HEK293 (cell line): ENCODE results near the gene COL25A1.

Experiments
- CTCF ChIA-PET: fragments of 350-600 bp; formaldehyde crosslinking; extraction: SDS; loops from one replicate; lab custom pipeline; 2021; ENCODE audit warnings: antibody characterized with exemption; lab: Yijun Ruan, JAX
- POLR2A ChIA-PET: fragments of 300-600 bp; formaldehyde crosslinking; extraction: SDS; loops from one replicate; lab custom pipeline; 2020; ENCODE audit warnings: antibody characterized with exemption, inconsistent platforms; lab: Yijun Ruan, JAX
- H3K27ac ChIP-seq: fragments of 200-500 bp; sonication (Bioruptor generic); 2 replicates; pipeline ENCODE4 v1.5.1; 2014; ENCODE audit warnings: low read depth, low read length, control low read depth, inconsistent platforms; ENCODE audit errors: extremely low read depth
- H3K36me3 ChIP-seq, 2 experiments: fragments of 200-500 bp in 1 of 2; sonication (Bioruptor generic) in 1 of 2; 1 replicate in 1 of 2; 2 replicates in 1 of 2; pipeline ENCODE4 v1.5.1; 2014 to 2017; ENCODE audit warnings: inconsistent platforms in 2 of 2, low read length in 2 of 2; ENCODE audit not compliant: control insufficient read depth in 2 of 2, insufficient read depth in 1 of 2
- H3K4me1 ChIP-seq: fragments of 200-500 bp; sonication (Bioruptor generic); 2 replicates; pipeline ENCODE4 v1.5.1; 2014; ENCODE audit warnings: mild to moderate bottlenecking, low read length, inconsistent platforms; ENCODE audit not compliant: control insufficient read depth, insufficient read depth
- H3K4me3 ChIP-seq: 2 replicates; pipeline ENCODE4 v1.5.1; 2011; ENCODE audit warnings: low read depth, mild to moderate bottlenecking, control low read depth, low read length, moderate library complexity
- H3K9me3 ChIP-seq: fragments of 200-500 bp; sonication (Bioruptor generic); 2 replicates; pipeline ENCODE4 v1.5.1; 2014; ENCODE audit warnings: low read depth, low read length, inconsistent platforms; ENCODE audit not compliant: control insufficient read depth, insufficient read depth
- GLI4 ChIP-seq: fragments of 450-650 bp; formaldehyde crosslinking; IDR thresholded peaks from 2 replicates; pipeline ENCODE4 v1.5.1; 2016; ENCODE audit warnings: missing biosample characterization, missing genetic modification characterization
- HOXA7 ChIP-seq: sonication (generic); formaldehyde crosslinking; IDR thresholded peaks from 2 replicates; pipeline ENCODE4 v1.8.1; 2022; ENCODE audit warnings: missing genetic modification reagents, borderline replicate concordance
- KLF7 ChIP-seq: fragments of 450-650 bp; formaldehyde crosslinking; IDR thresholded peaks from 2 replicates; pipeline ENCODE4 v1.5.1; 2016; ENCODE audit warnings: missing biosample characterization, missing genetic modification characterization, borderline replicate concordance
- ZNF174 ChIP-seq: fragments of 450-650 bp; formaldehyde crosslinking; IDR thresholded peaks from 2 replicates; pipeline ENCODE4 v1.5.0; 2017; ENCODE audit warnings: missing biosample characterization, mild to moderate bottlenecking, missing genetic modification characterization
- ZNF266 ChIP-seq: fragments of 450-650 bp; formaldehyde crosslinking; IDR thresholded peaks from 2 replicates; pipeline ENCODE4 v1.5.1; 2016; ENCODE audit warnings: missing biosample characterization, missing genetic modification characterization, low read depth
- ZNF350 ChIP-seq: fragments of 450-650 bp; formaldehyde crosslinking; IDR thresholded peaks from 2 replicates; pipeline ENCODE4 v1.5.0; 2017; ENCODE audit warnings: missing biosample characterization, mild to moderate bottlenecking, missing genetic modification characterization
- ZNF544 ChIP-seq: fragments of 450-650 bp; formaldehyde crosslinking; IDR thresholded peaks from 2 replicates; pipeline ENCODE4 v1.5.0; 2017; ENCODE audit warnings: missing biosample characterization, missing genetic modification characterization
- ZNF561 ChIP-seq: fragments of 450-650 bp; IDR thresholded peaks from 2 replicates; pipeline ENCODE4 v1.5.1; 2018; ENCODE audit warnings: missing biosample characterization, missing genetic modification characterization, borderline replicate concordance
- ZNF624 ChIP-seq: fragments of 450-650 bp; formaldehyde crosslinking; IDR thresholded peaks from 2 replicates; pipeline ENCODE4 v1.5.1; 2017; ENCODE audit warnings: missing biosample characterization, missing genetic modification characterization
- ZNF654 ChIP-seq: fragments of 450-650 bp; formaldehyde crosslinking; IDR thresholded peaks from 2 replicates; pipeline ENCODE4 v1.5.1; 2016; ENCODE audit warnings: low read depth, missing biosample characterization, missing genetic modification characterization
- ZNF785 ChIP-seq: fragments of 450-650 bp; formaldehyde crosslinking; IDR thresholded peaks from 2 replicates; pipeline ENCODE4 v1.5.1; 2016; ENCODE audit warnings: missing biosample characterization, missing genetic modification characterization
- TF ChIP-seq, protein P1 (sequence below): fragments of 450-650 bp; formaldehyde crosslinking; conservative IDR thresholded peaks from 2 replicates; pipeline ENCODE4 v1.5.1; 2016; ENCODE audit warnings: low read depth, missing biosample characterization, missing genetic modification characterization
- TF ChIP-seq, protein P2 (sequence below): fragments of 450-650 bp; formaldehyde crosslinking; IDR thresholded peaks from 2 replicates; pipeline ENCODE4 v1.5.1; 2017; ENCODE audit warnings: missing biosample characterization, missing genetic modification characterization
- TF ChIP-seq, protein P3 (sequence below): fragments of 450-650 bp; formaldehyde crosslinking; optimal IDR thresholded peaks from 2 replicates; pipeline ENCODE3; 2016; ENCODE audit warnings: missing biosample characterization, mild to moderate bottlenecking, missing genetic modification characterization
- TF ChIP-seq, protein P4 (sequence below): fragments of 450-650 bp; formaldehyde crosslinking; IDR thresholded peaks from 2 replicates; pipeline ENCODE4 v1.5.1; 2016; ENCODE audit warnings: missing biosample characterization, missing genetic modification characterization
- TF ChIP-seq, protein P5 (sequence below): fragments of 450-650 bp; formaldehyde crosslinking; IDR thresholded peaks from 2 replicates; pipeline ENCODE4 v1.5.1; 2016; ENCODE audit warnings: missing biosample characterization, missing genetic modification characterization
- TF ChIP-seq, protein P6 (sequence below): fragments of 450-650 bp; formaldehyde crosslinking; IDR thresholded peaks from 2 replicates; pipeline ENCODE4 v1.5.1; 2016; ENCODE audit warnings: missing biosample characterization, missing genetic modification characterization

The COL25A1 gene

DNA sequence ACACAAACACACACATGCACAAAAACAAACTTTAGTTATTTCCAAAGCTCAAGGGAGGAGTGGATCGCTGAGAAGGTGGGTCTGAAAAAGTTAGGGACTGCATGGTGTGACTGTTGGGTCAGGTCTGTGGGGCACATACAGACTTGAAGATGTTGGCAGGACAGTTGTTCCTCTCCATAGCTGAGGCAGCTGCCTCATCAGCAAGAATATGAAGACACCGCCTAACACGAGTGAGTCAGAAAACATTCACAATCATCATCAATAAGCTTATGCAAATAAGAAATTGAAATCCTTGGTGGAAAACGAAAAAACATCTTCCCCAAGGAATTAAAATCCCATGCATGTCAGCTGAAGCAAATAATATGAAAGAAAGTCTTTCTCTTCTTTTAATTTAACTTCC, 148.0 kb downstream of the COL25A1 start (continued):
- TF ChIP-seq, protein P1, sequence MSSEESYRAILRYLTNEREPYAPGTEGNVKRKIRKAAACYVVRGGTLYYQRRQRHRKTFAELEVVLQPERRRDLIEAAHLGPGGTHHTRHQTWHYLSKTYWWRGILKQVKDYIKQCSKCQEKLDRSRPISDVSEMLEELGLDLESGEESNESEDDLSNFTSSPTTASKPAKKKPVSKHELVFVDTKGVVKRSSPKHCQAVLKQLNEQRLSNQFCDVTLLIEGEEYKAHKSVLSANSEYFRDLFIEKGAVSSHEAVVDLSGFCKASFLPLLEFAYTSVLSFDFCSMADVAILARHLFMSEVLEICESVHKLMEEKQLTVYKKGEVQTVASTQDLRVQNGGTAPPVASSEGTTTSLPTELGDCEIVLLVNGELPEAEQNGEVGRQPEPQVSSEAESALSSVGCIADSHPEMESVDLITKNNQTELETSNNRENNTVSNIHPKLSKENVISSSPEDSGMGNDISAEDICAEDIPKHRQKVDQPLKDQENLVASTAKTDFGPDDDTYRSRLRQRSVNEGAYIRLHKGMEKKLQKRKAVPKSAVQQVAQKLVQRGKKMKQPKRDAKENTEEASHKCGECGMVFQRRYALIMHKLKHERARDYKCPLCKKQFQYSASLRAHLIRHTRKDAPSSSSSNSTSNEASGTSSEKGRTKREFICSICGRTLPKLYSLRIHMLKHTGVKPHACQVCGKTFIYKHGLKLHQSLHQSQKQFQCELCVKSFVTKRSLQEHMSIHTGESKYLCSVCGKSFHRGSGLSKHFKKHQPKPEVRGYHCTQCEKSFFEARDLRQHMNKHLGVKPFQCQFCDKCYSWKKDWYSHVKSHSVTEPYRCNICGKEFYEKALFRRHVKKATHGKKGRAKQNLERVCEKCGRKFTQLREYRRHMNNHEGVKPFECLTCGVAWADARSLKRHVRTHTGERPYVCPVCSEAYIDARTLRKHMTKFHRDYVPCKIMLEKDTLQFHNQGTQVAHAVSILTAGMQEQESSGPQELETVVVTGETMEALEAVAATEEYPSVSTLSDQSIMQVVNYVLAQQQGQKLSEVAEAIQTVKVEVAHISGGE (tag by site-specific recombination) = no peak
- TF ChIP-seq ZNF785 (tag by site-specific recombination) (no peak), ZNF174 (tag by site-specific recombination) (no peak)

DNA sequence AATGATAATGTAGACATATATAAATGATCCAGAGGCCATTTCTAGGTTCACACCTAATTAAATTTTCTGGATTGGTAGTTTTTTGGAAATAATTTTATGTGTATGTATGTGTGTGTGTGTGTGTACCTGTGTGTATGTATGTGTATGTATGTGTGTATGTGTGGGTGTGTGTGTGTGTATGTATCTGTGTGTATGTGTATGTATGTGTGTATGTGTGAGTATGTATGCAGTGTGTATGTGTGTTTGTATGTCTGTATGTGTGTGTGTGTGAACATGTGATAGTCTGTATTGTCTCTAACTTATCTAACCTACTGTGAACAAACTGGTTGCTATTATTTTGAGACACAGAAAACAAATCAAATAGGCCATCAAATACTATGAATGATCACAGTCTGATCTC, 152.6 kb downstream of the COL25A1 start:
- H3K4me1 ChIP-seq = peaks cover 2% of the 10 kb centered on the region; the same call in 1 of the 2 replicates
- H3K27ac ChIP-seq = no peak overlapping the region
- H3K4me3 ChIP-seq = no peak overlapping the region
- no peaks in the 10 kb centered on the region for H3K36me3 ChIP-seq
- CTCF ChIA-PET = no interaction called here
- POLR2A ChIA-PET = no interaction called here
- TF ChIP-seq ZNF654 (tag by site-specific recombination) = no peak
- TF ChIP-seq ZNF624 (tag by site-specific recombination) = no peak
- TF ChIP-seq, protein P2, sequence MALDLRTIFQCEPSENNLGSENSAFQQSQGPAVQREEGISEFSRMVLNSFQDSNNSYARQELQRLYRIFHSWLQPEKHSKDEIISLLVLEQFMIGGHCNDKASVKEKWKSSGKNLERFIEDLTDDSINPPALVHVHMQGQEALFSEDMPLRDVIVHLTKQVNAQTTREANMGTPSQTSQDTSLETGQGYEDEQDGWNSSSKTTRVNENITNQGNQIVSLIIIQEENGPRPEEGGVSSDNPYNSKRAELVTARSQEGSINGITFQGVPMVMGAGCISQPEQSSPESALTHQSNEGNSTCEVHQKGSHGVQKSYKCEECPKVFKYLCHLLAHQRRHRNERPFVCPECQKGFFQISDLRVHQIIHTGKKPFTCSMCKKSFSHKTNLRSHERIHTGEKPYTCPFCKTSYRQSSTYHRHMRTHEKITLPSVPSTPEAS (tag by site-specific recombination) = 0 out of 2 replicates have a peak, but pooled peaks have one; percentile 16
- TF ChIP-seq, protein P3, sequence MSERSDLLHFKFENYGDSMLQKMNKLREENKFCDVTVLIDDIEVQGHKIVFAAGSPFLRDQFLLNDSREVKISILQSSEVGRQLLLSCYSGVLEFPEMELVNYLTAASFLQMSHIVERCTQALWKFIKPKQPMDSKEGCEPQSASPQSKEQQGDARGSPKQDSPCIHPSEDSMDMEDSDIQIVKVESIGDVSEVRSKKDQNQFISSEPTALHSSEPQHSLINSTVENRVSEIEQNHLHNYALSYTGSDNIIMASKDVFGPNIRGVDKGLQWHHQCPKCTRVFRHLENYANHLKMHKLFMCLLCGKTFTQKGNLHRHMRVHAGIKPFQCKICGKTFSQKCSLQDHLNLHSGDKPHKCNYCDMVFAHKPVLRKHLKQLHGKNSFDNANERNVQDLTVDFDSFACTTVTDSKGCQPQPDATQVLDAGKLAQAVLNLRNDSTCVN = no peak
- TF ChIP-seq ZNF266 (tag by site-specific recombination) = no peak
- no peak for TF ChIP-seq ZNF544 (tag by site-specific recombination)
- TF ChIP-seq, protein P4, sequence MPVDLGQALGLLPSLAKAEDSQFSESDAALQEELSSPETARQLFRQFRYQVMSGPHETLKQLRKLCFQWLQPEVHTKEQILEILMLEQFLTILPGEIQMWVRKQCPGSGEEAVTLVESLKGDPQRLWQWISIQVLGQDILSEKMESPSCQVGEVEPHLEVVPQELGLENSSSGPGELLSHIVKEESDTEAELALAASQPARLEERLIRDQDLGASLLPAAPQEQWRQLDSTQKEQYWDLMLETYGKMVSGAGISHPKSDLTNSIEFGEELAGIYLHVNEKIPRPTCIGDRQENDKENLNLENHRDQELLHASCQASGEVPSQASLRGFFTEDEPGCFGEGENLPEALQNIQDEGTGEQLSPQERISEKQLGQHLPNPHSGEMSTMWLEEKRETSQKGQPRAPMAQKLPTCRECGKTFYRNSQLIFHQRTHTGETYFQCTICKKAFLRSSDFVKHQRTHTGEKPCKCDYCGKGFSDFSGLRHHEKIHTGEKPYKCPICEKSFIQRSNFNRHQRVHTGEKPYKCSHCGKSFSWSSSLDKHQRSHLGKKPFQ (tag by site-specific recombination) = peak; percentile 61; the same call in 1 of the 2 replicates
- TF ChIP-seq, all 188 proteins: peak for 2
- H3K9me3 ChIP-seq = no peaks in the 10 kb centered on the region

DNA sequence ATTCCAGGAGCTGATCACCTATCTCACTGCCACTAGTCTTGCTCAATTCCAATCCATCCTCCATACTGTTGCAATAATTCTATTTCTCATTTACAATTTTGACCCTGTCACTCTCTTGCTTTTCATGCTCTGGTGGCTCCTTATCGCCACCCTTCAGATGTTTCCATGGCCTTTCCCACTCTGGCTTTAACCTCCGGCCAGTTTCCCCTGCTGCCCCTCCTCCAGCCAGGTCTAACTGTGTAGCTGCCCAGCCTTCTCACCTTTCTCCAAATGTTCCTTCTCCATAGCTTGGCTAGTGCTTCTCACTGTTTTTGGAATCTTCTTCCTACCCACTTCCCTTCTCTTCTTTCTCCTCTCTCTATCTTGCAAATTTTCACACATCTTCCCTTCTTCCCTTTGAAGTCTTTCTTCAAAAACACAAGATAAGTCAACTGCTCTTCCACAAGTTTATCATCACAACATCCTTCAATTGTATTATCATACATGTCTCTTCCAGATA, 153.8 kb downstream of the COL25A1 start:
- Histone ChIP-seq H3K4me1 (no peaks in the 10 kb centered on the region), H3K27ac (no peak overlapping the region), H3K36me3 (no peaks in the 10 kb centered on the region), H3K9me3 (no peaks in the 10 kb centered on the region), H3K4me3 (no peak overlapping the region)
- CTCF ChIA-PET = no interaction called here
- POLR2A ChIA-PET = no interaction called here
- TF ChIP-seq ZNF350 = no peak
- TF ChIP-seq, protein P5, sequence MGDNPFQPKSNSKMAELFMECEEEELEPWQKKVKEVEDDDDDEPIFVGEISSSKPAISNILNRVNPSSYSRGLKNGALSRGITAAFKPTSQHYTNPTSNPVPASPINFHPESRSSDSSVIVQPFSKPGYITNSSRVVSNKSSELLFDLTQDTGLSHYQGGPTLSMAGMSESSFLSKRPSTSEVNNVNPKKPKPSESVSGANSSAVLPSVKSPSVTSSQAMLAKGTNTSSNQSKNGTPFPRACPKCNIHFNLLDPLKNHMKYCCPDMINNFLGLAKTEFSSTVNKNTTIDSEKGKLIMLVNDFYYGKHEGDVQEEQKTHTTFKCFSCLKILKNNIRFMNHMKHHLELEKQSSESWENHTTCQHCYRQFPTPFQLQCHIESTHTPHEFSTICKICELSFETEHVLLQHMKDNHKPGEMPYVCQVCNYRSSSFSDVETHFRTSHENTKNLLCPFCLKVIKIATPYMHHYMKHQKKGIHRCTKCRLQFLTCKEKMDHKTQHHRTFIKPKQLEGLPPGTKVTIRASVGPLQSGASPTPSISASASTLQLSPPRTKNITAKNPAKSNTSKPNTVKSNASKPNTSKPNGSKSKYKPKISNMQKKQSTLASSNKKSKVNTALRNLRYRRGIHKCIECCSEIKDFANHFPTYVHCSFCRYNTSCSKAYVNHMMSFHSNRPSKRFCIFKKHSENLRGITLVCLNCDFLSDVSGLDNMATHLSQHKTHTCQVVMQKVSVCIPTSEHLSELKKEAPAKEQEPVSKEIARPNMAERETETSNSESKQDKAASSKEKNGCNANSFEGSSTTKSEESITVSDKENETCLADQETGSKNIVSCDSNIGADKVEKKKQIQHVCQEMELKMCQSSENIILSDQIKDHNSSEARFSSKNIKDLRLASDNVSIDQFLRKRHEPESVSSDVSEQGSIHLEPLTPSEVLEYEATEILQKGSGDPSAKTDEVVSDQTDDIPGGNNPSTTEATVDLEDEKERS (tag by site-specific recombination) = no peak
- TF ChIP-seq, protein P6, sequence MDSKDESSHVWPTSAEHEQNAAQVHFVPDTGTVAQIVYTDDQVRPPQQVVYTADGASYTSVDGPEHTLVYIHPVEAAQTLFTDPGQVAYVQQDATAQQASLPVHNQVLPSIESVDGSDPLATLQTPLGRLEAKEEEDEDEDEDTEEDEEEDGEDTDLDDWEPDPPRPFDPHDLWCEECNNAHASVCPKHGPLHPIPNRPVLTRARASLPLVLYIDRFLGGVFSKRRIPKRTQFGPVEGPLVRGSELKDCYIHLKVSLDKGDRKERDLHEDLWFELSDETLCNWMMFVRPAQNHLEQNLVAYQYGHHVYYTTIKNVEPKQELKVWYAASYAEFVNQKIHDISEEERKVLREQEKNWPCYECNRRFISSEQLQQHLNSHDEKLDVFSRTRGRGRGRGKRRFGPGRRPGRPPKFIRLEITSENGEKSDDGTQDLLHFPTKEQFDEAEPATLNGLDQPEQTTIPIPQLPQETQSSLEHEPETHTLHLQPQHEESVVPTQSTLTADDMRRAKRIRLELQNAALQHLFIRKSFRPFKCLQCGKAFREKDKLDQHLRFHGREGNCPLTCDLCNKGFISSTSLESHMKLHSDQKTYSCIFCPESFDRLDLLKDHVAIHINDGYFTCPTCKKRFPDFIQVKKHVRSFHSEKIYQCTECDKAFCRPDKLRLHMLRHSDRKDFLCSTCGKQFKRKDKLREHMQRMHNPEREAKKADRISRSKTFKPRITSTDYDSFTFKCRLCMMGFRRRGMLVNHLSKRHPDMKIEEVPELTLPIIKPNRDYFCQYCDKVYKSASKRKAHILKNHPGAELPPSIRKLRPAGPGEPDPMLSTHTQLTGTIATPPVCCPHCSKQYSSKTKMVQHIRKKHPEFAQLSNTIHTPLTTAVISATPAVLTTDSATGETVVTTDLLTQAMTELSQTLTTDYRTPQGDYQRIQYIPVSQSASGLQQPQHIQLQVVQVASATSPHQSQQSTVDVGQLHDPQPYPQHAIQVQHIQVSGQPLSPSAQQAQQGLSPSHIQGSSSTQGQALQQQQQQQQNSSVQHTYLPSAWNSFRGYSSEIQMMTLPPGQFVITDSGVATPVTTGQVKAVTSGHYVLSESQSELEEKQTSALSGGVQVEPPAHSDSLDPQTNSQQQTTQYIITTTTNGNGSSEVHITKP (tag by site-specific recombination) = no peak
- no peak for TF ChIP-seq KLF7 (tag by site-specific recombination)
- no peak for TF ChIP-seq HOXA7
- no peak for TF ChIP-seq GLI4 (tag by site-specific recombination)
- no peak for TF ChIP-seq ZNF561 (tag by site-specific recombination)
